Measurements from ENCODE around the gene CCDC157. TPM values are rescaled to one million over a fixed set of nuclear protein-coding genes. Genes with fewer than 3 reads are reported as not detected.
A peak's percentile ranks its signal among the peaks of the same experiment; 100 is the strongest.

CCDC157 gene
- total and polyA plus RNA-seq, 10 of the 15 experiments (the other 5 are each of a cell fraction or from before 2014, with no cell fraction given): 0.10 to 2.8 (median 1.2) TPM

DNA sequence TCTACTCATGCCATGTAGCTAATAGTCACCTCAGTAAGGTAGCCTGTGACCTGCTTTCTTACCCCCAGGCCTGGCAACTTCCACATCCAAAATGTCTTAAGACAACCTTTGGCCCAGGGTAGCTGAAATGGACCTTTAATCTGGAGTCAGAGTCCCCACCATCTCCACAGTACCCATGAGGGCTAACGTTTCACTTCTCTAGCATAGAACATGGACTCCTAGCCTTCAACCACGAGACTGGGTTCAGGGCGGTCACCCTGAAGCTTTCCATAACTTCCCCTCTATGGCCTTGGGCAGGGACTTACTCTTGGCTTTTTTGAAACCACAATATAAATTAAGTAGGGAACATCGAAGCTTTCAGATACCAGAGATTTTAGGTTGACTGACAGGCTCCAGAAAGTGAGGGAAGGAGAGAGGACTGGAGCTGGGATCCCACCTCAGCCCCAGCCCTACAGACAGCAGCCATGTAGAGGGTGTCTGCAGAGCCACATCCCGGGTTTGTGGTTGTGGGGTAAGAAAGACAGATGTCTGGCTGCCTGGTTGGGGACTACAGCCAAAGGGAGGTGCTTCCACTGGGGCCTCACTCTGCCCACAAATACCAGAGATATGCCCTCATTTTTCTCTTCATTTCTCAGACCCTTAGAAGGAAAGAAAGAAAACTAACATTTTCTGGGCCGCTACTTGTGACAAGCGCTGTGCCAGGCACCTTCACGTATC, 32.6 kb upstream of the CCDC157 start:
- Histone ChIP-seq H3K27ac (ENCODE audit: control insufficient read depth, insufficient read depth) (peak overlapping the region; percentile 69; the same call in 1 of the 2 replicates), H4K20me1 (ENCODE audit: control insufficient read depth, insufficient read depth) (no peaks in the 10 kb centered on the region), H3K4me1 (ENCODE audit: control insufficient read depth, insufficient read depth, low read length) (peaks cover 16% of the 10 kb centered on the region), H3K4me3 (peak overlapping the region; percentile 93), H3K9me3 (replicated peaks; ENCODE audit: control insufficient read depth, insufficient read depth, low read length) (no peaks in the 10 kb centered on the region), H2AFZ (ENCODE audit: control insufficient read depth, low read depth, low read length) (no peak overlapping the region), H3K4me2 (ENCODE audit: control insufficient read depth, insufficient read depth) (peak overlapping the region; percentile 96), H3K36me3 (ENCODE audit: control insufficient read depth in 2 of 2, insufficient read depth in 2 of 2, low read length in 1 of 2) (no peaks in the 10 kb centered on the region), H3K9ac (ENCODE audit: control insufficient read depth, insufficient read depth, low read length) (peak overlapping the region; percentile 63), H3K27me3 (replicated peaks in 1 of 2; ENCODE audit: control insufficient read depth in 2 of 2, insufficient read depth in 2 of 2, low read length in 1 of 2) (no peaks in the 10 kb centered on the region), H3K79me2 (ENCODE audit: control insufficient read depth, insufficient read depth, low read length) (peaks cover 43% of the 10 kb centered on the region)
- ChIA-PET POLR2A (interaction anchor here (1.0 to 8.7 kb wide), 5 partner anchors 15 to 99 kb away, joined by 4 to 198 read pairs (median 28); partner anchors contain the start of genes CASTOR1, CCDC157 and SF3A1), RAD21 (ENCODE audit: unreplicated experiment) (interaction anchor here (1.0 to 7.7 kb wide), 5 partner anchors 9 to 63 kb away, joined by 3 to 118 read pairs (median 5); partner anchors contain the start of genes CASTOR1 and RNF215), CTCF (interaction anchor here (1.1 to 11.2 kb wide), 8 partner anchors 10 to 101 kb away, joined by 3 to 125 read pairs (median 6); partner anchors contain the start of genes CASTOR1 and MTFP1), SMC1A (ENCODE audit: uncharacterized antibody, unreplicated experiment) (interaction anchor here (0.9 to 9.5 kb wide), 7 partner anchors 9 to 236 kb away, joined by 3 to 100 read pairs (median 5); partner anchors contain the start of gene CASTOR1)
- WGBS (ENCODE audit: insufficient coverage, insufficient replicate concordance, low lambda C conversion rate, missing lambda C conversion rate): 69% methylated on average over 8 of the region's 8 CpGs
- DNase-seq (ENCODE audit: low read depth, low spot score) (no peak), ATAC-seq (no peak), FAIRE-seq (peak; percentile 7)
- no TSS peak for BruUV-seq (replicated peaks)
- TF ChIP-seq RUNX3 (IDR thresholded peaks at IDR 0.05; ENCODE audit: low read length): peak; percentile 34
- TF ChIP-seq ETV6 (conservative IDR thresholded peaks at IDR 0.05 in 1 of 2, IDR thresholded peaks at IDR 0.05 in 1 of 2; ENCODE audit: borderline replicate concordance in 1 of 2, low read depth in 1 of 2): no peak
- no peak for TF ChIP-seq HDAC6 (IDR thresholded peaks at IDR 0.05; ENCODE audit: unreplicated experiment)
- TF ChIP-seq SPI1 (IDR thresholded peaks at IDR 0.05; ENCODE audit: borderline replicate concordance, insufficient read depth, low read depth, low read length): peak; percentile 28; the same call in 1 of the 2 replicates
- intact Hi-C loops (cut with micrococcal nuclease; ENCODE audit: unreplicated experiment) (loop anchor here (2.0 kb wide), 1 partner anchor 13 kb away; no protein-coding TSS in a partner anchor), in situ Hi-C loops (cut with MboI) (no loop called here)
